Measurements from ENCODE around the gene ATP8A2. TPM values are rescaled to one million over a fixed set of nuclear protein-coding genes. Genes with fewer than 3 reads are reported as not detected.

ATP8A2 gene
- total and polyA plus RNA-seq, 2 of the 8 experiments (the other 6 are each of a cell fraction or from before 2014, with no cell fraction given): 2.4 to 8.3 TPM

GRCh38 chr13:26038931-26039475 is 667.2 kb downstream of the ATP8A2 start:
- Histone ChIP-seq H3K4me2 (ENCODE audit: insufficient read depth in 1 of 2, low read depth in 2 of 2, low read length in 2 of 2) (no peak overlapping the region), H3K9me3 (ENCODE audit: insufficient read depth in 2 of 2, low read depth in 1 of 2, low read length in 1 of 2) (no peaks in the 10 kb centered on the region), H3K4ac (replicated peaks; ENCODE audit: insufficient read length, low read depth, low read length) (no peak overlapping the region), H3K23ac (ENCODE audit: insufficient read length) (no peak overlapping the region), H3K27me3 (replicated peaks in 1 of 4; ENCODE audit: control insufficient read depth in 3 of 4, extremely low read depth in 1 of 4, insufficient read depth in 3 of 4, low read length in 3 of 4) (no peaks in the 10 kb centered on the region; a peak in 1 of 7 replicates), H2AK5ac (ENCODE audit: low read depth, low read length) (no peak overlapping the region), H3K79me1 (ENCODE audit: low read depth, low read length) (no peaks in the 10 kb centered on the region), H3K23me2 (ENCODE audit: low read depth, low read length) (no peaks in the 10 kb centered on the region), H3K18ac (ENCODE audit: extremely low read depth, low read length) (no peak overlapping the region), H3K56ac (replicated peaks; ENCODE audit: insufficient read length, low read depth, low read length) (no peak overlapping the region), H3K4me1 (replicated peaks in 1 of 4; ENCODE audit: control insufficient read depth in 3 of 4, insufficient read depth in 4 of 4, low read length in 3 of 4) (peaks cover 0 to 2% (median 0%) of the 10 kb centered on the region in 4 experiments; a peak in 1 of 7 replicates), H4K5ac (ENCODE audit: insufficient read length, low read depth, low read length) (no peak overlapping the region), H3K79me2 (ENCODE audit: control insufficient read depth in 1 of 2, insufficient read depth in 2 of 2, low read length in 2 of 2) (no peaks in the 10 kb centered on the region), H2BK120ac (replicated peaks; ENCODE audit: low read depth, low read length) (no peak overlapping the region), H3K14ac (ENCODE audit: insufficient read length) (no peak overlapping the region), H2BK5ac (ENCODE audit: low read depth, low read length) (no peak overlapping the region), H2BK12ac (ENCODE audit: low read depth, low read length) (no peak overlapping the region), H3K27ac (ENCODE audit: low read depth, low read length) (no peak overlapping the region), H4K91ac (replicated peaks; ENCODE audit: insufficient read length, low read length) (no peak overlapping the region), H2BK20ac (ENCODE audit: low read length) (no peak overlapping the region), H3K4me3 (ENCODE audit: extremely low read depth in 1 of 4, insufficient read depth in 2 of 4, low read depth in 3 of 4, low read length in 4 of 4) (no peak overlapping the region), H4K8ac (ENCODE audit: extremely low read depth, insufficient read depth, low read length) (no peak overlapping the region), H4K20me1 (replicated peaks in 1 of 2; ENCODE audit: control insufficient read depth in 1 of 2, insufficient read depth in 2 of 2, low read length in 2 of 2) (no peaks in the 10 kb centered on the region), H3K36me3 (ENCODE audit: control insufficient read depth in 2 of 4, insufficient read depth in 4 of 4, low read length in 3 of 4) (no peaks in the 10 kb centered on the region), H2BK15ac (ENCODE audit: low read length) (0 out of 2 replicates have a peak overlapping the region, but pooled peaks have one; percentile 22), H2AFZ (ENCODE audit: low read length) (no peak overlapping the region), H3K9ac (replicated peaks in 1 of 4; ENCODE audit: extremely low read depth in 1 of 4, low read depth in 3 of 4, low read length in 3 of 4) (no peak overlapping the region)
- DNase-seq (ENCODE audit: low read depth in 1 of 2, low spot score in 2 of 2): no peak
- 94% methylated on average over 8 of the region's 8 CpGs; no CpG with 5 or more reads in 1 of the 2 experiments for WGBS, 2 experiments (ENCODE audit: extremely low coverage in 1 of 2, insufficient coverage in 1 of 2, insufficient read length in 1 of 2, insufficient replicate concordance in 2 of 2, low coverage in 1 of 2, low lambda C conversion rate in 2 of 2, missing lambda C conversion rate in 1 of 2)
- CTCF ChIA-PET (ENCODE audit: partially characterized antibody): interaction anchor here (0.7 to 3.8 kb wide), 8 partner anchors 10 to 292 kb away, joined by 3 to 53 read pairs (median 7); no protein-coding TSS in a partner anchor
- no peak for FAIRE-seq
- POLR2A ChIA-PET (ENCODE audit: partially characterized antibody): interaction anchor here (1.5 to 1.9 kb wide), 2 partner anchors 10 to 13 kb away, joined by 5 read pairs; partner anchors contain the start of gene SHISA2
- TF ChIP-seq TAF1 (IDR thresholded peaks at IDR 0.05; ENCODE audit: low read depth, low read length) (no peak), CHD1 (IDR thresholded peaks at IDR 0.05; ENCODE audit: low read depth, low read length) (no peak), SP4 (IDR thresholded peaks at IDR 0.05; ENCODE audit: low read length) (no peak), SUZ12 (IDR thresholded peaks at IDR 0.05; ENCODE audit: low read length) (no peak), GTF2F1 (IDR thresholded peaks at IDR 0.05; ENCODE audit: borderline replicate concordance, low read depth, low read length) (no peak), E2F6 (IDR thresholded peaks at IDR 0.05) (no peak), GABPA (IDR thresholded peaks at IDR 0.05; ENCODE audit: borderline replicate concordance, insufficient read depth, low read length) (no peak), CHD2 (IDR thresholded peaks at IDR 0.05; ENCODE audit: low read length) (no peak), RNF2 (IDR thresholded peaks at IDR 0.05; ENCODE audit: borderline replicate concordance, low read depth, low read length, missing control alignments, poor library complexity, severe bottlenecking) (no peak), ATF2 (IDR thresholded peaks at IDR 0.05; ENCODE audit: low read length) (no peak), TCF12 (IDR thresholded peaks at IDR 0.05; ENCODE audit: low read depth, low read length) (no peak)

All from H1 (cell line).